Astrocyte (in vitro differentiated cells and primary cell): ENCODE data around the gene PLCH1. TPM values are rescaled to one million over a fixed set of nuclear protein-coding genes. Genes with fewer than 3 reads are reported as not detected.
"Not testable (repeated sequence)": the region's sequence is repeated elsewhere in the genome, so short reads cannot be mapped to it uniquely, and the experiment has no call there.

Source experiments
- DNase-seq: peaks from one replicate; pipeline ENCODE4 v3.0.0-alpha.2; 2010; ENCODE audit warnings: low read depth
- FAIRE-seq: peaks from 2 replicates; lab custom pipeline; 2011; peaks lifted over from hg19 to GRCh38; lab: Jason Lieb, UNC
- H2AFZ ChIP-seq: 2 replicates; pipeline ENCODE4 v1.6.0; 2012; ENCODE audit warnings: low read depth, low read length, inconsistent platforms
- H3K27ac ChIP-seq: 2 replicates; pipeline ENCODE4 v1.5.1; 2011; ENCODE audit warnings: low read depth, low read length, inconsistent platforms
- H3K27me3 ChIP-seq: 2 replicates; pipeline ENCODE4 v1.6.0; 2011; ENCODE audit warnings: low read length, inconsistent platforms; ENCODE audit not compliant: insufficient read depth
- H3K36me3 ChIP-seq: 2 replicates; pipeline ENCODE4 v1.5.1; 2011; ENCODE audit warnings: low read length, inconsistent platforms; ENCODE audit not compliant: insufficient read depth
- H3K4me1 ChIP-seq: 2 replicates; pipeline ENCODE4 v1.5.1; 2011; ENCODE audit warnings: low read length, inconsistent platforms; ENCODE audit not compliant: insufficient read depth
- H3K4me2 ChIP-seq: 2 replicates; pipeline ENCODE4 v1.6.0; 2012; ENCODE audit warnings: low read length, inconsistent platforms
- H3K4me3 ChIP-seq: 2 replicates; pipeline ENCODE4 v1.5.1; 2011; ENCODE audit warnings: low read depth, mild to moderate bottlenecking, low read length, inconsistent platforms; ENCODE audit not compliant: insufficient read depth
- H3K79me2 ChIP-seq: 2 replicates; pipeline ENCODE4 v1.6.0; 2012; ENCODE audit warnings: mild to moderate bottlenecking, low read length, inconsistent platforms; ENCODE audit not compliant: insufficient read depth
- H3K9ac ChIP-seq: 2 replicates; pipeline ENCODE4 v1.6.0; 2012; ENCODE audit warnings: mild to moderate bottlenecking, low read length, inconsistent platforms
- H3K9me3 ChIP-seq: 2 replicates; pipeline ENCODE4 v1.5.1; 2012; ENCODE audit warnings: low read depth, mild to moderate bottlenecking, low read length, inconsistent platforms; ENCODE audit not compliant: insufficient read depth
- H4K20me1 ChIP-seq: 2 replicates; pipeline ENCODE4 v1.6.0; 2012; ENCODE audit warnings: low read length, inconsistent platforms; ENCODE audit not compliant: insufficient read depth
- H3K27ac Mint-ChIP-seq: one replicate; pipeline ENCODE4 v1.8.0; 2021; ENCODE audit warnings: mild to moderate bottlenecking, mixed read lengths; ENCODE audit not compliant: unreplicated experiment
- H3K27me3 Mint-ChIP-seq: one replicate; pipeline ENCODE4 v1.8.0; 2021; ENCODE audit warnings: low read depth, mixed read lengths; ENCODE audit not compliant: unreplicated experiment
- H3K36me3 Mint-ChIP-seq: one replicate; pipeline ENCODE4 v1.8.0; 2021; ENCODE audit warnings: low read depth, mixed read lengths; ENCODE audit not compliant: unreplicated experiment
- H3K4me1 Mint-ChIP-seq: one replicate; pipeline ENCODE4 v1.8.0; 2021; ENCODE audit warnings: low read depth, mixed read lengths; ENCODE audit not compliant: unreplicated experiment
- H3K4me3 Mint-ChIP-seq: one replicate; pipeline ENCODE4 v1.8.0; 2021; ENCODE audit warnings: mild to moderate bottlenecking, moderate library complexity, mixed read lengths; ENCODE audit not compliant: unreplicated experiment
- H3K9me3 Mint-ChIP-seq: one replicate; pipeline ENCODE4 v1.8.0; 2021; ENCODE audit warnings: mild to moderate bottlenecking, mixed read lengths; ENCODE audit not compliant: unreplicated experiment
- CTCF ChIP-seq: IDR thresholded peaks from 2 replicates; pipeline ENCODE4 v1.5.1; 2011; ENCODE audit warnings: low read depth, mild to moderate bottlenecking, inconsistent platforms, low read length, moderate library complexity; ENCODE audit not compliant: insufficient read depth
- EZH2 ChIP-seq: IDR thresholded peaks from 2 replicates; pipeline ENCODE4 v1.6.1; 2012; ENCODE audit warnings: mild to moderate bottlenecking, low read length, inconsistent platforms; ENCODE audit not compliant: insufficient read depth
- total RNA-seq: library from RNA; stranded (reverse); gene quantifications from 2 replicates; pipeline ENCODE4 v1.2.1, GENCODE V29; 2021

The PLCH1 gene
- total RNA-seq, 1 donor from 2014 or later, result 1.2 TPM

GRCh38 chr3:155617346-155617925, 127.4 kb downstream of the PLCH1 start:
- no peak overlapping the region for H3K9ac ChIP-seq
- Mint-ChIP-seq H3K4me1 (no peaks in the 10 kb centered on the region), H3K4me3 (no peak overlapping the region), H3K36me3 (no peaks in the 10 kb centered on the region), H3K27me3 (no peaks in the 10 kb centered on the region), H3K9me3 (peaks cover 3% of the 10 kb centered on the region), H3K27ac (no peak overlapping the region)
- H2AFZ ChIP-seq, result no peak overlapping the region
- H3K27ac ChIP-seq, result no peak overlapping the region
- TF ChIP-seq CTCF (no peak), EZH2 (no peak)
- no peaks in the 10 kb centered on the region for H3K27me3 ChIP-seq
- H3K4me1 ChIP-seq, result no peaks in the 10 kb centered on the region
- FAIRE-seq (no peak), DNase-seq (no peak)
- H3K9me3 ChIP-seq, result no peaks in the 10 kb centered on the region
- no peak overlapping the region for H3K4me2 ChIP-seq
- H3K79me2 ChIP-seq, result no peaks in the 10 kb centered on the region
- H3K4me3 ChIP-seq, result no peak overlapping the region
- H4K20me1 ChIP-seq, result no peaks in the 10 kb centered on the region
- H3K36me3 ChIP-seq, result no peaks in the 10 kb centered on the region

GRCh38 chr3:155615141-155615540, 129.7 kb downstream of the PLCH1 start:
- H3K36me3 Mint-ChIP-seq, H2AFZ ChIP-seq, H3K79me2 ChIP-seq, H4K20me1 ChIP-seq, H3K4me1 ChIP-seq, H3K27ac Mint-ChIP-seq, H3K27me3 Mint-ChIP-seq, H3K4me3 Mint-ChIP-seq, H3K9ac ChIP-seq, H3K9me3 ChIP-seq, H3K4me2 ChIP-seq, H3K9me3 Mint-ChIP-seq, H3K27me3 ChIP-seq, FAIRE-seq, H3K36me3 ChIP-seq, DNase-seq, H3K4me3 ChIP-seq, H3K4me1 Mint-ChIP-seq, H3K27ac ChIP-seq: not testable (repeated sequence)

- not testable (repeated sequence) for H3K4me1 ChIP-seq, DNase-seq, H3K79me2 ChIP-seq, H3K27ac ChIP-seq, H3K27me3 ChIP-seq, H3K4me3 ChIP-seq, H3K27ac Mint-ChIP-seq, H3K4me1 Mint-ChIP-seq, H3K9ac ChIP-seq, H3K36me3 ChIP-seq, H4K20me1 ChIP-seq, H3K4me3 Mint-ChIP-seq, H3K27me3 Mint-ChIP-seq, H2AFZ ChIP-seq, H3K36me3 Mint-ChIP-seq, FAIRE-seq, H3K4me2 ChIP-seq, H3K9me3 Mint-ChIP-seq, H3K9me3 ChIP-seq
Measured at GRCh38 chr3:155614410-155614809, 130.5 kb downstream of the PLCH1 start.
